COLO829 (cell line): Measurements from ENCODE around the gene GRK4.
"Not testable (repeated sequence)": the region's sequence is repeated elsewhere in the genome, so short reads cannot be mapped to it uniquely, and the experiment has no call there.

ENCODE experiments used
- DNase-seq: peaks from one replicate; pipeline ENCODE4 v3.0.0; 2012; ENCODE audit warnings: low spot score

GRK4 gene

DNA sequence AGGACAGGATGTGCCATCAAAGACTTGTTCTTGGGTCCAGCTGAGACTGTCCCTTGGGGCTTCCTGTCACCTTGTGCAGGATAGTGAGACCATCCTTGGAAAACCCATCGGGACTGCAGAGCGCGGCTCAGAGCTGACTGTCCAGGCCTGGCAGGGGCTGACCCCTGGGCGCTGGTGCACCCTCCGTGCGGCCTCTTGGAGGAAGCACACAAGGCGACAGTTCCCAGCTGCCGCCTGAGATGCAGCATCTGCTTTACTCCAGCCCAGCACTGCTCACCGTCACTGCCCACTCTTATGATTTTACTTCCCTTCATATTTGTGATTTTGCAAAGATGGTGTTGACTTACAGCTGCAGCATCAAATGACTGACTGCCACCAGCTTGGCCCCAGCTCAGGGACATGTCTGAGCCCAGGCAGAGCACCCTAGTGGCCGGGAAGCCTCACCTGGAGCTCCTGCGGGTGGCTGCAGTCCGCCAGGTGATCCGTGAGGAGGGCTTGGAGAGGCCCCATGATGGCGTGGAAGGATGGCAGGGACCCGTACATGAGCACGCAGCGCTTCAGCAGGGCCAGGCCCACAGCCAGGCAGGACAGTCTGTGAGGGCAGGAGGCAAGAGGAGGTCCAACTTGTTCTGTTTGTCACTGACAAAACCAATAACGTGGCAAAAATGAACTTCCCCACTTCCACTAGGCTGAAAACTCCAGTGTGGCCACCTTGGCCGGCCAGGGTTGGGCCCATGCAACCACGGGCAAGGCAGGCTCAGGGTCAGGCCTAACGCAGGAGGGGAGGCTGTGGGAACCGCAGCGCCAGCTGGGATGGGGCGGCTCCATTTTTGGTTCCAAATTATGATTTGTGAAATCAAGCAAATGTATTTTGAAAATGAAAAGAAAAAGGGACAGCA is 22.0 kb upstream of the GRK4 start:
- no peak for DNase-seq

GRCh38 chr4:2942037-2942531 is 21.3 kb upstream of the GRK4 start:
- DNase-seq, result no peak

GRCh38 chr4:2942532-2943363 is 20.6 kb upstream of the GRK4 start:
- DNase-seq, result no peak

- DNase-seq, result no peak
Observed at GRCh38 chr4:2943364-2944090, 19.8 kb upstream of the GRK4 start.

DNA sequence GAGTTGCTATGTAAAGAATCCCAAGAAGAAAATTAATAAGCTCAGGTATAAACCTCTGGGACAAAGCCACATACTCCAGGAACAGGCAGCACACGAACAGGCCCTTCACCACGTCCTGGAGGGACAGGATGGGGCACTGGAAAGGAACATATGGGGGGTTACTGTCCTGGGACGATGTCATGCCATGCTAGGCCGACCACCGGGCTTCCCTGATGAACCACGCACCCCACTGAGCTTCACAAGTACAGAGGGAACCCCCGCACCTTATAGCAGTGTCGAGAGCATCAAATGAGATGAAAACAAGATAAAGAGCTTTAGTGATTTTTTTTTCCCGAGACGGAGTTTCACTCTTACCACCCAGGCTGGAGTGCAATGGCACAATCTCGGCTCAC is 19.3 kb upstream of the GRK4 start:
- no peak for DNase-seq

DNA sequence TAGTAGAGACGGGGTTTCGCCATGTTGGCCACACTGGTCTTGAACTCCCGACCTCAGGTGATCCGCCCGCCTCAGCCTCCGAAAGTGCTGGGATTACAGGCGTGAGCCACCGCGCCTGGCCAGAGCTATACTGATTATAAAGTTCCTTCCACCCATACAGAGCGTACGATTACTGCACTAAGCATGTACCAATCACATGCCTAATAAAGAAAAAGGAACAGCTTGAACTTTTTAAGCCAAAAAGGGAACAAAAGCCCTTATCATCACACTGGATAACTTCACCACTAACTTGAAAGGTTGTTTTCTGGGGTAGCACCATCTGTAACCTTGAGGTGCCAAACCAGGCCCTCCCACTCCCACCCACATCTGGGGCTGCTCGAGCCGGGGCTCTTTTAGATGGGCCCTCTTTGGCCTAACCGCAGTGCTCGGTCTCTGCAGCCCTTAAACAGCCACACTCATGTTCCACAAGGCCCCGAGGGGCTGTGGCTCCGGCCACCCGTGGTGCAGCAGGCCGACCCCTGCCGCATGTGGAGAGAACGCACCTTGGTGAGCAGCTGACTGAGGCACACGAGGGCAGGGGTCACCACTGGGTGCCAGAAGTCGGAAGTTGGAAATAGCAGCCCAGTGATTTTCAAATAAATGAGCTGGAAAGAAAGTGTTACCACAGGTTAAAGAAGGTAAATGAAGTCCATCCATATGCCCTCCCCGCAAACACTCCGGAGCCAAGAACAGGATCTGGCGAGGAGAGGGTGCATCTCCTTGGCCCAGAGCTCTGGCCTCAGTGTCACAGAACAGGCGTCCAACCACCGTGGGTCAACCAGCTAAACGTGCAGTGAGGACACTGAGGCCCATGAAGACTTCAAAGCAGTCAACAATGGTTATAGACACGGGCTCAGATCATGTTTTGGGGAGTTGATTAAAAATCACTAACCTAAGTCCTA is 18.5 kb upstream of the GRK4 start:
- no peak for DNase-seq

- not testable (repeated sequence) for DNase-seq
Observed at GRCh38 chr4:2945619-2946604, 17.5 kb upstream of the GRK4 start.

- no peak for DNase-seq
Observed at GRCh38 chr4:2946812-2947600, 16.4 kb upstream of the GRK4 start.

GRCh38 chr4:2947926-2948325 is 15.4 kb upstream of the GRK4 start:
- DNase-seq, result no peak

DNA sequence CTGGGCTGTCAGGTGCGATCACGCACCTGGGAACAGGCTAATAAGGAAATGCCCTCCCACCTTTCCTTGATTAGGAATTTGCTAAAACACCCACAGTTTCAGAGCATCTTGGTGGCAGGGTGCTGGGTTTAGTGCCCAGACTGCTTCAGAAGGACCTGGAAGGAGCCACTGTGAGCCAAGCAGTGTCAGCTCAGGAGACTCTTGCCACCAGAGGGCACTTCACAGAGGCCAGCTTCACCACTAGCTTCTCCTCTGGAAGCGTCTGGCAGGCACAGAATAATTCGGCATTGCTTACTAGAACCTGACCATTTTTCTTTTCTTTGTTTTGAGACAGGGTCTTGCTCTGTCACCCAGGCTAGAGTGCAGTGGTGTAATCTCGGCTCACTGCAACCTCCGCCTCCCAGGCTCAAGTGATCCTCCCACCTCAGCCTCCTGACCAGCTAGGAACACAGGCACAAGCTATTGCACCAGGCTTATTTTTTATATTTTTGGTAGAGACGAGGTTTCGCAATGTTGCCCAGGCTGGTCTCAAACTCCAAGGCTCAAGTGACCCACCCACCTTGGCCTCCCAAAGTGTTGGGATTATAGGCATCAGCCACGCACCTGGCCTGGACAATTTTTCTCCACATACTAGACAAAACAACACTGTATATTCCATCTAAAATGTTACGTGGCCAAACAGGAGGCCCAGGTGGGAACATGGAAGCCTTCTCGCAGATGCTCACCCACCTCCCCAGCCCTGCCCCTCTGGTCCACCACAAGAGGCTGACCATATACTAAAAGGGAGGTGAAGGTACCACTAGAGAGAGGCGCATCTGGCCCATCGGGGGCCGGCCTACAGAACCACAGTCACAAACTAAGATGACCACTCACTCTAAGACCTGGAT is 14.2 kb upstream of the GRK4 start:
- DNase-seq, result no peak

- DNase-seq, result no peak
Observed at GRCh38 chr4:2949782-2950125, 13.6 kb upstream of the GRK4 start.

DNA sequence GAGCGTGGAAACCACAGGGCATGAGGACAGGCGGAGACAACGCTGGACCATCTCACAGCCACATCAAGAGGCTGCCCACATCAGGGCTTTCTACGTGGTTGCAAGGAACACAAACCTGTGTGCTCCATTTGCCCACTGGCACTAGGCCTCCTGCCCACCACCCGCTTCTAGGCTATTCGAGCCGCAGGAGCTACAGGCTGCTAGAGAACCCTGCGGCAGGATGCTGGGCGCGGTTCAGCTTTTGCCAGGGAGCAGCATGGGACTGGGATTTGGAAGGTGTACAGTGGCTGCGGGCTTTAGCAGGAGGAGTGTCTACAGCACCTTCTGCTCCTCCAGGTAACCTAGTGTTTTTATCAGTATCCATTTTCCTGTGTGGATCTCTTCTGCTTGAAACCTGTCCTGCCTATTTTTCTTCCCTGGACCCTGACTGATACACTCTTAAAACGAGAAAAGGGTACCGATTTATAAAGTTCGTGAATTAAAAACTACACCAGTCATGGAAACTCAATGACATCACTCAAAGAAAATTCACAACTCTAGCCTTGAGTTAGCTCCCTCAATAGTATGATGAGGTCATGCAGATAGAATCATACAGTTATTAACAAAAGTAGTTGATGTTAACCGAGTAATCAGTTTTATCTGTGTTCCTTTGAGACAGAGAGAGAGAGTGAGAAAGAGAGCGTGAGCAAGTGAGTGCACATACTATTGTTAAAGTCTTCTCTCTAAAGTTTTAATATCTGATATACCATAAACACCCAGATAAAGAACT is 13.0 kb upstream of the GRK4 start:
- DNase-seq, result no peak

DNA sequence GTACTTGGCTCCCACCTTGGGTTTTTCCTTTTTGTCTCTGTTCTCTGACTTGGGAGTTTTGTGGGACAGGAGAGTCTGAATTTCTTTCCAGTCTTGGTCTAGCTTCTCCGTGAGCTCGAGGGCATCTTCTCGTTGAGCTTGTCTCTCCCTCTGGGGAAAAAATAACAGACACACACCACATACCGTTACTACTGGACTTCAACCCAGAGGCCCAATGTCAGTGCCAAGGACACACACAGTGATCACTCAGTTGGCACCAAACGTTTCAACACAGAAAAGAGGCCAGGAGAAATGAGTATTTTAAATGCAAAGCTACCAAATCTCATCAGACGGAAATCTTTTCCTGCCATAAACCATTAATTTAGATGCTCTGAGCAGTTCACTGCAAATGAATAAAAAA is 9.9 kb upstream of the GRK4 start:
- no peak for DNase-seq

- DNase-seq, result no peak
Observed at GRCh38 chr4:2954358-2955185, 8.8 kb upstream of the GRK4 start.

DNA sequence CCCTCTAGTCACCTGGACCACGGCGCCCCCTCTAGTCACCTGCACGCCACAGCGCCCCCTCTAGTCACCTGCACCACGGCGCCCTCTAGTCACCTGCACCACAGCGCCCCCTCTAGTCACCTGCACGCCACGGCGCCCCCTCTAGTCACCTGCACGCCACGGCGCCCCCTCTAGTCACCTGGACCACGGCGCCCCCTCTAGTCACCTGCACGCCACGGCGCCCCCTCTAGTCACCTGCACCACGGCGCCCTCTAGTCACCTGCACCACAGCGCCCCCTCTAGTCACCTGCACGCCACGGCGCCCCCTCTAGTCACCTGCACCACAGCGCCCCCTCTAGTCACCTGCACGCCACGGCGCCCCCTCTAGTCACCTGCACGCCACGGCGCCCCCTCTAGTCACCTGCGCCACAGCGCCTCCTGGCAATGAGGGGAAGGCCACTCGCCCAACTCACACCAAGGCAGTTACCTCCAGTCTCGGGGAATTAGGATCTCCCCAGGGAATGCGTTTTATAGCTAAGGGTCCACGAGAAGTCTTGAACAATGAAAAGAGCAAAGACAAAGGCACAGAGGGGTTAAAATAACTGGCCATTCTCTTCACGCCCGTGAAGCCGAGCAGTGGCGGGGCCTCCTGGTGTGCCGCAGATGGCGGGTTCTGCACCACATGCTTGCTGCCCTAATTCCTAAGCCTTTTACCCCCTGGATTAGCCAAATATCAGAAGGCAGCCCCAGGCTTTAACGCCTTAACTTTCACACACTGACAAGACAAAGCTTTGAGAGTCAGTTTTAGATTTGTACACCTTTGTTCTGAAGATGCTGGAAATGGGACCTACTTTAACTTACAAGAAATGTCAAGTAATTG is 8.0 kb upstream of the GRK4 start:
- DNase-seq, result not testable (repeated sequence)

DNA sequence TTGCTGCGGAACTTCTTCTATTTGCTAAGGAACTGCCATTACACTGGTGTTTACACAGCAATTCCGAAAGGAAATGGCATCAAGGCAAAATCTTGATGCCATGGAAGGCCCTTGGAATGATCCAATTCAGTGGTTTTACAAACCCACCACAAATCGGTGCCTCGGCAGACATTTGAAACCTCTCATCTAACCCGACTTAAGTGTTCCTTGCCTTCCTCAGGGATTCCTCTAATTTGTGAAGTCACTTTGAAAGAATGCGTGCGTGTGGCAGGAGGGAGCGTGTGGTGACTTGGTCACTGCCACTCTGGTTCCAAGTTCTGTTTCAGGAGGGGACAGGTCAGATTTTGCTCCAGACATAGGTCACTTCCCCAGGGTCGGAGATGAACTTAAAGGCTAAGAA is 4.9 kb upstream of the GRK4 start:
- DNase-seq, result no peak
